ENCODE data around the gene PDZK1IP1. TPM values are rescaled to one million over a fixed set of nuclear protein-coding genes. Genes with fewer than 3 reads are reported as not detected.

Gene PDZK1IP1
- total RNA-seq, 1 experiment from 2014 or later, result 19.6 TPM

DNA sequence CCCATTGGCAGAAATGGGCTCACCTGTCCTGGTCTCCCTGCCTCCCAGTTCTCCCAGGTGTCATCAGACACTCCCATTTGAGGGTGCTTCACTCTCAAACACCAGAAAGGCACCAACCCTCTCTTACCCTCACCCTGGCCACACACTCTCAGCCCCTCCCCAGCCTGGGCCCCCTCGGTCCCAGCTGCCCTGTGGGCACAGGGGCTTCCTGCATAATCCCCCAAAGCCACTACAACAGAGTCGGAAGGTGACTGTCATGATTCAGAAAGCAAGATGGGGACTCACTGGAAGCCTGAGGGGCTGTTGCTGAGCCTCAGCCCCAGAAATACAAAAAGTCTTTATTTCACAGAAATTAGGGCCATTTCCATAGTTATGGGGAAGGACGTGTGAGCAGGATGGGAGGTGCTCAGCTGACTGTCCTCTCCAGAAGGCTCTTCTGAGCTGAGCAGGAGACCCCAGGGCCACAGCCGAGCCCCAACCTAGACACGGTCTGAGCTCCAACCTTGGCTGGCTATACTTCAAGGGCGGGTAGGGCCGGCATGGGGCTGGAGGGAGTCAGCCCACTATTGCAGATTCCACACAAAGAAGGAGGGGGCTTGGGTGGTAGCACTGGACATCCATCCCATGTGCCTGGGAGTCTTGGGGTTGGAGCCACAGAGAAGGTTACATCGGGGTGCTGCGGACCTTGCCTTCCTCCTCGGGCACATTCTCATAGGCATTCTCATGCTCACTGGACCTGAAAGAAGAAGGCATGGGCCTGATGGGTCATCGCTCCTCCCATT is 6.3 kb downstream of the PDZK1IP1 start:
- intact Hi-C loops (cut with micrococcal nuclease), result no loop called here
- TF ChIP-seq, protein P1, sequence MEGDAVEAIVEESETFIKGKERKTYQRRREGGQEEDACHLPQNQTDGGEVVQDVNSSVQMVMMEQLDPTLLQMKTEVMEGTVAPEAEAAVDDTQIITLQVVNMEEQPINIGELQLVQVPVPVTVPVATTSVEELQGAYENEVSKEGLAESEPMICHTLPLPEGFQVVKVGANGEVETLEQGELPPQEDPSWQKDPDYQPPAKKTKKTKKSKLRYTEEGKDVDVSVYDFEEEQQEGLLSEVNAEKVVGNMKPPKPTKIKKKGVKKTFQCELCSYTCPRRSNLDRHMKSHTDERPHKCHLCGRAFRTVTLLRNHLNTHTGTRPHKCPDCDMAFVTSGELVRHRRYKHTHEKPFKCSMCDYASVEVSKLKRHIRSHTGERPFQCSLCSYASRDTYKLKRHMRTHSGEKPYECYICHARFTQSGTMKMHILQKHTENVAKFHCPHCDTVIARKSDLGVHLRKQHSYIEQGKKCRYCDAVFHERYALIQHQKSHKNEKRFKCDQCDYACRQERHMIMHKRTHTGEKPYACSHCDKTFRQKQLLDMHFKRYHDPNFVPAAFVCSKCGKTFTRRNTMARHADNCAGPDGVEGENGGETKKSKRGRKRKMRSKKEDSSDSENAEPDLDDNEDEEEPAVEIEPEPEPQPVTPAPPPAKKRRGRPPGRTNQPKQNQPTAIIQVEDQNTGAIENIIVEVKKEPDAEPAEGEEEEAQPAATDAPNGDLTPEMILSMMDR (IDR thresholded peaks at IDR 0.05; ENCODE audit: unreplicated experiment), result no peak
- H3K9me3 Mint-ChIP-seq (ENCODE audit: unreplicated experiment), result no peaks in the 10 kb centered on the region
- no peaks in the 10 kb centered on the region for H3K27me3 Mint-ChIP-seq (ENCODE audit: insufficient read depth, unreplicated experiment)
- DNase-seq (ENCODE audit: unreplicated experiment), result no peak
- POLR2A ChIA-PET, result no interaction called here
- H3K4me1 Mint-ChIP-seq (ENCODE audit: insufficient read depth, unreplicated experiment), result peaks cover 37% of the 10 kb centered on the region
- H3K4me3 Mint-ChIP-seq (ENCODE audit: unreplicated experiment), result no peak overlapping the region
- CTCF ChIA-PET, result interaction anchor here (1.0 to 8.1 kb wide), 6 partner anchors 8 to 542 kb away, joined by 3 to 158 read pairs (median 4); partner anchors contain the start of gene PDZK1IP1
- H3K36me3 Mint-ChIP-seq (ENCODE audit: insufficient read depth, unreplicated experiment), result peaks cover 5% of the 10 kb centered on the region
- H3K27ac Mint-ChIP-seq (ENCODE audit: low read depth, unreplicated experiment), result no peak overlapping the region
- BruUV-seq (replicated peaks), result no TSS peak

DNA sequence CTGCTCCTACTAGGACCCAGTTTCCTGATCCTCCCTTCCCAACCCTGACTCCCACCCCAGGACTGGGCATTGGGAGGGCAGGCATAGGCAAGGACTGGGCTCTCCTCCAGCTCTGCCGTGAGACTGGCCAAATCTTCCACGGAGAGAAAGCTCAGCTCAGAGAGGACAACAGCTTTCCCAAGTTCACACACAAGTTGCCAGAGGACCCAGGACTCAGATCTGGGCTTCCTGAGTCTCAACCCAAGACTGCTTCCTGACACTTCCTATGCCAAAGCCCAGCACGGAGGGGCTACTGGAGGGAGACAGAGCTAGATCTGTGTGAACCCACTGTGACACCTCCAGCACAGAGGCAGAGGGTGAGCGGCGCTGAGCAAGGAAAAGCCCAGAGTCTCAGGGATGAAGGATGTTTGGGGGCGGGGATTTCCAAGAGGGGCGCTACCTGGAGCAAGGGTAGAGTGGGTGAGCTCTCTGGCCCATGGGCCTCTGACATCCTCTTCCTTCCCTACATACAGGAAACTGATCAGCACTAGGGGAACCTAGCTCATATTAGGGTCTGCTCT is 7.1 kb downstream of the PDZK1IP1 start:
- no TSS peak for BruUV-seq (replicated peaks)

DNA sequence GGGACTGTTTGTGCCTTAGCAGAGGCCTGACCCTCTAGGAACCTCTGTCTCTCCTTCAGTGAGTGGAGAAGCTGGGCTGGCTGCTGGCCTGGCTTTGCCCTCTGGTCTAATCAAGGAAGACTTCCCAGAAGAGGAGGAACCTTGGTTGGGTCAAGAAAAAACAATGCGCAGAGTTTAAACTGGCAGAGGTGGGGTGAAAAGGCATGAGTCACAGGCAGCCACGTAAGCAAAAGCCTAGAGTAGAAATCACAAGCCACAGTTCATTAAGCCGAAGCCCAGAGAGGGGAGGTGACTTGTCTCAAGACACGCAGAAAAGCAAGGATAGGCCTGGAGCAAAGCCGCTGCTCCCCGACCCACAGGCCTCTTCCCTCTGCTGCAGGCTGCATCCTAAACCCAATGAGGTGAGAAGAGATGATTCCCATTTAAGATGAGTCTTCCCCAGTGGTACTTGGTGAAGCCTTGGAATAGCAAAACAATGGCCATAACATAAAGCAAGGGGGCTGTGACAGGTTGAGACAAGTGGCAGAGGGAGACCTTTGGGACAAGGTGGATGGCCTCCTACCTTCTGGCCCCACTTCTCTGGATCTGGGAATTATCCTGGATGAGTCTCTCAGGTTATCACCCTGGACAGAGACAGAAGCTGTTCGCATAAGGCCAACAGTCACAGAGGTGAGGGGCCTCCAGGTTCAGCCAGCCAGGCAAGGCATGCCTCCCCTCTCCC is 7.7 kb downstream of the PDZK1IP1 start:
- H3K27ac Mint-ChIP-seq (ENCODE audit: low read depth, unreplicated experiment), result peak overlapping the region; percentile 41
- peaks cover 43% of the 10 kb centered on the region for H3K4me1 Mint-ChIP-seq (ENCODE audit: insufficient read depth, unreplicated experiment)
- ChIA-PET CTCF (interaction anchor here (0.6 to 8.1 kb wide), 10 partner anchors 9 to 744 kb away, joined by 3 to 158 read pairs (median 3); partner anchors contain the start of gene PDZK1IP1), POLR2A (interaction anchor here (0.7 to 6.4 kb wide), 4 partner anchors 10 to 534 kb away, joined by 4 to 82 read pairs (median 5); partner anchors contain the start of genes CMPK1 and PDZK1IP1)
- no peaks in the 10 kb centered on the region for H3K27me3 Mint-ChIP-seq (ENCODE audit: insufficient read depth, unreplicated experiment)
- H3K9me3 Mint-ChIP-seq (ENCODE audit: unreplicated experiment), result no peaks in the 10 kb centered on the region
- no TSS peak for BruUV-seq (replicated peaks)
- intact Hi-C loops (cut with micrococcal nuclease), result no loop called here
- TF ChIP-seq, protein P1 (IDR thresholded peaks at IDR 0.05; ENCODE audit: unreplicated experiment), result no peak
- DNase-seq (ENCODE audit: unreplicated experiment), result peak; percentile 90
- H3K36me3 Mint-ChIP-seq (ENCODE audit: insufficient read depth, unreplicated experiment), result peaks cover 5% of the 10 kb centered on the region
- no peak overlapping the region for H3K4me3 Mint-ChIP-seq (ENCODE audit: unreplicated experiment)

More for the DNA sequence above, 7.1 kb downstream of the PDZK1IP1 start:
- intact Hi-C loops (cut with micrococcal nuclease), result no loop called here
- TF ChIP-seq, protein P1 (IDR thresholded peaks at IDR 0.05; ENCODE audit: unreplicated experiment), result no peak
- ChIA-PET POLR2A (interaction anchor here (0.7 to 6.4 kb wide), 3 partner anchors 9 to 533 kb away, joined by 4 to 82 read pairs (median 5); partner anchors contain the start of genes CMPK1 and PDZK1IP1), CTCF (interaction anchor here (0.6 to 8.1 kb wide), 9 partner anchors 7 to 745 kb away, joined by 3 to 158 read pairs (median 3); partner anchors contain the start of gene PDZK1IP1)
- H3K4me1 Mint-ChIP-seq (ENCODE audit: insufficient read depth, unreplicated experiment), result peaks cover 43% of the 10 kb centered on the region
- no peak overlapping the region for H3K4me3 Mint-ChIP-seq (ENCODE audit: unreplicated experiment)
- H3K27me3 Mint-ChIP-seq (ENCODE audit: insufficient read depth, unreplicated experiment), result no peaks in the 10 kb centered on the region
- peak overlapping the region; percentile 41 for H3K27ac Mint-ChIP-seq (ENCODE audit: low read depth, unreplicated experiment)
- no peak for DNase-seq (ENCODE audit: unreplicated experiment)
- peaks cover 5% of the 10 kb centered on the region for H3K36me3 Mint-ChIP-seq (ENCODE audit: insufficient read depth, unreplicated experiment)
- H3K9me3 Mint-ChIP-seq (ENCODE audit: unreplicated experiment), result no peaks in the 10 kb centered on the region

Data from MCF 10A (cell line).